GM19468 (cell line): ENCODE measurements around the gene ROCK1.
"Not testable (repeated sequence)": the region's sequence is repeated elsewhere in the genome, so short reads cannot be mapped to it uniquely, and the experiment has no call there.

Experiments
- ATAC-seq: cut with Tn5 transposase; IDR thresholded peaks from one replicate; pipeline ENCODE4 v1.9.1; 2021; ENCODE audit warnings: mild to moderate bottlenecking, moderate library complexity, moderate number of reproducible peaks; ENCODE audit not compliant: unreplicated experiment; ENCODE audit errors: extremely low read depth

The ROCK1 gene

GRCh38 chr18:21111346-21112139 is at the start of gene ROCK1:
Gene ROCK1, minus strand, starts transcription at chr18:21111813. Its CDS starts 903 bp downstream, at chr18:21110910.
- ATAC-seq: peak; percentile 91

- no peak for ATAC-seq
These were observed 43.8 kb upstream of the ROCK1 start for GRCh38 chr18:21155443-21155842.

DNA sequence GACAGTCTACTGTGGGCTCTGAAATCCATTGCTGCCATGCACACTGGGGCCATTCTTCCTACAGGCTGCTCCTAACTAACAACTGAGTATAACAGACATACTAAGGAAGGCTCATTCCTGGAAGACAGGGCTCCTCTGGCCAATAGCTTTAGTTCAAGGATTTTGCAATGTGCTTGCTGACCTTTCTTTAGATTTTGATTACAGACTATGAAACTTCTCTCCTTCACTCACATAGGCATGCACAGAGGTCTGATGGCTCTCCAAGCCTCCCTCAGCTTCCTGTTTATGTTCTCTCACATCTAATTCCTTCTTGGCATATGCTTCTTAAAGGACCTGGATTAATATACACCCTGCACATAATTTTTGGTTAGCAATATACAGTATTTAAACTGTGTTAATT is 34.4 kb upstream of the ROCK1 start:
- ATAC-seq: no peak

- ATAC-seq: no peak
These were observed 33.8 kb upstream of the ROCK1 start for GRCh38 chr18:21145371-21145770.

GRCh38 chr18:21141668-21142422 is 30.2 kb upstream of the ROCK1 start:
- ATAC-seq: no peak

DNA sequence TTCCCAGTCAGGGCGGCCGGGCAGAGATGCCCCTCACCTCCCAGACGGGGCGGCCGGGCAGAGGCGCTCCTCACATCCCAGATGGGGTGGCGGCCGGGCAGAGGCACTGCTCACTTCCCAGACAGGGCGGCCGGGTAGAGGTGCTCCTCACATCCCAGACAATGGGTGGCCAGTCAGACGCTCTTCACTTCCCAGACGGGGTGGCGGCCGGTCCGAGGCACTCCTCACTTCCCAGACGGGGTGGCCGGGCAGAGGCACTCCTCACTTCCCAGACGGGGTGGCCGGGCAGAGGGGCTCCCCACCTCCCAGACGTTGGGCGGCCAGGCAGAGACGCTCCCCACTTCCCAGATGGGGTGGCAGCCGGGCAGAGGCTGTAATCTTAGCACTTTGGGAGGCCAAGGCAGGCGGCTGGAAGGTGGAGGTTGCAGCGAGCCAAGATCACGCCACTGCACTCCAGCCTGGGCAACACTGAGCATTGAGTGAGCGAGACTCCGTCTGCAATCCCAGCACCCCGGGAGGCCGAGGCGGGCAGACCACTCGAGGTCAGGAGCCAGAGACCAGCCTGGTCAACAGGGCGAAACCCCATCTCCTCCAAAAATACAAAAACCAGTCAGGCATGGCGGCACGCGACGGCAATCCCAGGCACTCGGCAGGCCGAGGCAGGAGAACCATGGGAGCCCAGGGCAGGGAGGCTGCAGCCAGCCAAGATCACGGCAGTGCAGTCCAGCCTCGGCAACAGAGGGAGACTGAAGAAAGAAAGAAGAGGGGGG is 26.3 kb upstream of the ROCK1 start:
- ATAC-seq: not testable (repeated sequence)

DNA sequence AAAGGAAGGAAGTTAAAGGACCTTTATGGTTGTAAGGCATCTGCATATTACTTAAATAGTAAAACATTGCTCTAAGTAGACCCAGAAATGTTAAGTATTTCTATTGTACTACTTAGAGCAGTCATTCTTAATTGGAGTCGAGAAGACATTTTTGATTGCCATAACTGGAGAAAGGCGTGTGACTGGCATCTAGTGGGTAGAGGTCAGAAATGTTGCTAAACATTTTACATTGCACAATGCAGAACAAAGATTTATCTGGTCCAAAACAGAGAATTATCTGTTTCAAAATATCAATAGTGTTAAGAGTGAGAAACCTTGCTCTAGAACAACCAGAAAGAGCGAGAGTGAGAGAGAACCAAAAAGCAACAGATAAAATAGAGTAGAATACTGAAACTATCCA is 23.3 kb upstream of the ROCK1 start:
- no peak for ATAC-seq

GRCh38 chr18:21132398-21132918 is 20.8 kb upstream of the ROCK1 start:
- ATAC-seq: no peak

GRCh38 chr18:21131698-21132227 is 20.1 kb upstream of the ROCK1 start:
- ATAC-seq: no peak

DNA sequence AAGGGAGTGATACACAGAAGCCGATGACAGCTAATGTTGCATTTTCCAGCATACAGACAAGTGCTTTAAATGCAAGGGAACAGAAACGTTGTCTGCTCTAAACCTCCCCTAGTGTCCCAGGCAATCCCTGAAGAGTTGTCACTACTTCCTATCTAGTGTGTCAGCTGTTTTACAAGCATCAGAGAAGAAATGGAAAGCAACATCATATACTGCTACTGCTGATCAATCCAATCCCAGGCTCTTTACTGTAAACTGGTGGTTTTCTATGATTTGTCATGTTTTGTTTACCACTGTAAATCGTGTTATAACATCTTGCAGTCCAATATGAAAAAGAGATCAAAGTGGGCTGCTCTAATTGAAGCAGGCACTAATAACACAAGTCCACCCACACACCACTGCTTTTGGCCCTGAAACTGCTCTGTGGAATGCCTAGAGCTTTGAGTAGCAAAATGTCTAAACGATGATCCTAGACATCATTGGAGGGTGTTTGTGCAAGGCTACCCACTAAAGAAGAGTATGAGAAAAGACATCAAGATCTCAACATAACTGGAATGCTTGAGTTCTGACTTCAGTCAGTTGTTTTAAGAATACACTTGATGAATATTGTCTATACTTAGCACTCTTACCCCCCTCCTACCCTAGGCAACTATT is 18.1 kb upstream of the ROCK1 start:
- no peak for ATAC-seq

DNA sequence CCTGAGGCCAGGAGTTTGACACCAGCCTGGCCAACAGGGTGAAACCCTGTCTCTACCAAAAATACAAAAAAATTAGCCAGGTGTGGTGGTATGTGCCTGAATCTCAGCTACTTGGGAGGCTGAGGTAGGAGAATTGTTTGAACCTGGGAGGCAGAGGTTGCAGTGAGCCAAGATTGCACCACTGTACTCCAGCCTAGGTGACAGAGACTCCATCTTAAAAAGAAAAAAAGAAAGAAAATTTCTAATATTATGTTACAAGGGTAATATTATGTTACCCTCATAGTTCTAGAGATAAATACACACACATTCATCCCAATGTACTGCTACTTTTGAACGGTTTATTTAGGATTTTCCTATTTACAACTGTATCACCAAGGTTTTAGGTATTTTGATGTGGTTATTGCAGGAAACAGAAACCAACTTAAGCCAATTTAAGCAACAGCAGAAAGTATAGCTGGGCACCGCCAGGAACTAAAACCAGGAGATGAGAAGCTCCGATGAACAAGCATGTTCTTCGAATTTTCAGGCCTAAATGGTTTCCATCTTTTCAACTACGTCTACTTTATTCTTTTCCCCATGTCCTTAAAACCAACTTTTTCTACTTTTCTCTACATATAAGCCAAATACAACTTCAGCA is 11.8 kb upstream of the ROCK1 start:
- ATAC-seq: no peak

DNA sequence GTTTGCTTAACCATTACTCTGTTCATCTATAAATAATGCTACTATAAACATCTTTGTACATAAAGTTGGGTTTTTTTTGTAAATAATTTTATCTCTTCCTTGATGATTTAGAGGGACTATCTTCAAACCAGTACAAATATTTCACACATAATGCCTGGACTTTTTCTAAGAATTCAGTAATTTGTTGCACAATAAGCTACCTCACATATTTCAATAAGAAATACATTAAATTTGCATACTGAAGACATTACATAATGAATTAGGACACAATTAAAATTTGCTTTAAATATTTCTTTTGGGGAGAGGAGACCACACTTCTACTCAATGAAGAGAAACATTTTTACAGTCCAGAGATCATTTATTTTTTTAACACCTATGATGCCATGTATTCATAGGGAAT is 7.2 kb upstream of the ROCK1 start:
- ATAC-seq: no peak

- ATAC-seq: no peak
These were observed 6.0 kb upstream of the ROCK1 start for GRCh38 chr18:21117409-21118131.

GRCh38 chr18:21115519-21116411 is 4.2 kb upstream of the ROCK1 start:
- no peak for ATAC-seq

GRCh38 chr18:21112543-21113105 is 1.0 kb upstream of the ROCK1 start:
- no peak for ATAC-seq

DNA sequence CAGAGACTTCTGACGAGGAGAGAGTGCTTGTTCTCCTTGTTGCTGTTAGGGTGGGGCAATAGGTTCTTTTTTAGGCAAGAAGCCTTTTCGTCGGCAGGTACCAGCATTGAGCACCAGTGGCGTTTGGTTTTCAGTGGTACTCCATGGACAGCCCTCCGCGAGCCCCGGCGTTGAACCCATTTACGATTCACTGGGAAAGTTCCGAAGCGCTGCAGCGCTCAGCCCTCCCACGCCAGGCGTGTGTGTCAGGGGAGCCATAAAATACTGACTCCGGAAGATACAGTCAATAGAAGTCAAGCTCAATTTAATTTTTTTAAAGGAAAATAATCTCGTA is 494 bp upstream of the ROCK1 start:
- no peak for ATAC-seq

- no peak for ATAC-seq
These were observed 784 bp downstream of the ROCK1 start for GRCh38 chr18:21110713-21111345.
